HepG2 (cell line): ENCODE results near the gene METTL21C. TPM values are rescaled to one million over a fixed set of nuclear protein-coding genes. Genes with fewer than 3 reads are reported as not detected.

Experiments used
- ATAC-seq: fragments of 200-7000 bp; cut with Tn5 transposase; 3 replicates; pipeline ENCODE4 v1.9.1; 2020; ENCODE audit warnings: mild to moderate bottlenecking, moderate library complexity
- BruUV-seq: library from RNA; stranded (reverse); fragments of 400-500 nt; replicated peaks from 2 replicates; lab custom pipeline; 2021; lab: Mats Ljungman, UMichigan
- CTCF ChIA-PET: fragments of 300-600 bp; formaldehyde crosslinking; extraction: SDS; loops from one replicate; lab custom pipeline; 2021; ENCODE audit warnings: low total read pairs, inconsistent platforms, low intra/inter-chr PET ratio; lab: Yijun Ruan, JAX
- POLR2A ChIA-PET: fragments of 350-600 bp; sonication (Branson Sonifier 250); formaldehyde crosslinking; loops from one replicate; lab custom pipeline; 2020; ENCODE audit warnings: antibody characterized with exemption, inconsistent platforms; lab: Yijun Ruan, JAX
- DNase-seq: peaks from one replicate; pipeline ENCODE4 v3.0.0-alpha.2; 2015; ENCODE audit warnings: low spot score
- FAIRE-seq: peaks from 3 replicates; lab custom pipeline; 2011; peaks lifted over from hg19 to GRCh38; lab: Jason Lieb, UNC
- H2AFZ ChIP-seq: one replicate; pipeline ENCODE4 v1.6.1; 2011; ENCODE audit warnings: low read length, inconsistent platforms
- H3K27ac ChIP-seq: fragments of 300-600 bp; 3 replicates; pipeline ENCODE4 v1.8.0; 2011; ENCODE audit warnings: mixed run types, mild to moderate bottlenecking, mixed read lengths, low read length, inconsistent platforms; ENCODE audit not compliant: insufficient read depth; ENCODE audit errors: extremely low read length
- H3K27me3 ChIP-seq, 2 experiments: fragments of 200-600 bp in 1 of 2; 2 replicates in 1 of 2; 3 replicates in 1 of 2; pipeline versions ENCODE4 v1.6.0 to v1.8.0; 2011; ENCODE audit warnings: low read length in 2 of 2, mild to moderate bottlenecking in 2 of 2, moderate library complexity in 2 of 2, inconsistent platforms in 1 of 2; ENCODE audit not compliant: insufficient read depth in 2 of 2, control insufficient read depth in 1 of 2
- H3K36me3 ChIP-seq, 2 experiments: fragments of 200-600 bp in 1 of 2; replicated peaks in 1 of 2; 2 replicates in 1 of 2; 3 replicates in 1 of 2; pipeline versions ENCODE4 v1.5.1 to v1.8.0; 2011; ENCODE audit warnings: low read length in 2 of 2, inconsistent platforms in 1 of 2; ENCODE audit not compliant: insufficient read depth in 2 of 2, control insufficient read depth in 1 of 2
- H3K4me1 ChIP-seq: 2 replicates; pipeline ENCODE4 v1.5.1; 2012; ENCODE audit warnings: low read length, inconsistent platforms; ENCODE audit not compliant: insufficient read depth
- H3K4me2 ChIP-seq: 2 replicates; pipeline ENCODE4 v1.6.0; 2011; ENCODE audit warnings: low read depth, low read length, inconsistent platforms
- H3K4me3 ChIP-seq, 3 experiments: fragments of 200-600 bp in 1 of 3; sonication (generic), shearing (Covaris generic) in 1 of 3; replicated peaks in 1 of 3; 2 replicates each; pipeline ENCODE4 v1.5.1; 2011 to 2016; ENCODE audit warnings: low read length in 3 of 3, inconsistent platforms in 2 of 3, low read depth in 2 of 3, mild to moderate bottlenecking in 2 of 3, control low read depth in 1 of 3, mixed read lengths in 1 of 3; ENCODE audit not compliant: insufficient read depth in 1 of 3
- H3K79me2 ChIP-seq: one replicate; pipeline ENCODE4 v1.6.1; 2011; ENCODE audit warnings: low read length, inconsistent platforms; ENCODE audit not compliant: insufficient read depth
- H3K9ac ChIP-seq: 2 replicates; pipeline ENCODE4 v1.6.0; 2011; ENCODE audit warnings: mild to moderate bottlenecking, low read depth, low read length, inconsistent platforms; ENCODE audit not compliant: insufficient read depth
- H3K9me3 ChIP-seq: 2 replicates; pipeline ENCODE4 v1.5.1; 2012; ENCODE audit warnings: mild to moderate bottlenecking, low read length
- H4K20me1 ChIP-seq: 2 replicates; pipeline ENCODE4 v1.6.0; 2011; ENCODE audit warnings: inconsistent platforms, mild to moderate bottlenecking, low read length, moderate library complexity; ENCODE audit not compliant: insufficient read depth
- ATF7 ChIP-seq, 2 experiments: fragments of 450-650 bp in 1 of 2; sonication (generic) in 1 of 2; formaldehyde crosslinking in 1 of 2; IDR thresholded peaks; 2 replicates each; pipeline versions ENCODE4 v1.4.0 to v1.6.1; 2016 to 2020; ENCODE audit warnings: antibody characterized with exemption in 1 of 2, mild to moderate bottlenecking in 1 of 2, missing genetic modification reagents in 1 of 2
- KAT7 ChIP-seq: IDR thresholded peaks from 2 replicates; pipeline ENCODE4 v1.6.1; 2018; ENCODE audit warnings: borderline replicate concordance, missing compliant biosample characterization
- MTA1 ChIP-seq: sonication (generic); formaldehyde crosslinking; IDR thresholded peaks from 2 replicates; pipeline ENCODE4 v1.4.0; 2020; ENCODE audit warnings: missing genetic modification reagents, mild to moderate bottlenecking, borderline replicate concordance
- NAIF1 ChIP-seq: sonication (generic); formaldehyde crosslinking; IDR thresholded peaks from 2 replicates; pipeline ENCODE4 v1.5.0; 2020; ENCODE audit warnings: mild to moderate bottlenecking, missing genetic modification reagents, borderline replicate concordance
- NFYC ChIP-seq: IDR thresholded peaks from 2 replicates; pipeline ENCODE4 v1.6.1; 2016; ENCODE audit warnings: missing genetic modification reagents, missing compliant biosample characterization
- PBX2 ChIP-seq: IDR thresholded peaks from 2 replicates; pipeline ENCODE4 v1.6.1; 2016; ENCODE audit warnings: control low read depth
- PREB ChIP-seq: sonication (generic); formaldehyde crosslinking; IDR thresholded peaks from 2 replicates; pipeline ENCODE4 v1.4.0; 2020; ENCODE audit warnings: missing genetic modification reagents
- SAFB2 ChIP-seq: sonication (generic); formaldehyde crosslinking; IDR thresholded peaks from 2 replicates; pipeline ENCODE4 v1.5.1; 2020; ENCODE audit warnings: missing genetic modification reagents, low read depth, mild to moderate bottlenecking, borderline replicate concordance
- SRSF9 ChIP-seq: fragments of 200-400 bp; formaldehyde crosslinking; IDR thresholded peaks from 2 replicates; pipeline ENCODE4 v1.6.1; 2018; ENCODE audit warnings: borderline replicate concordance, mild to moderate bottlenecking, low read depth, low read length; ENCODE audit not compliant: insufficient read depth, poor library complexity, severe bottlenecking
- ZMAT3 ChIP-seq: sonication (generic); formaldehyde crosslinking; conservative IDR thresholded peaks from 2 replicates; pipeline ENCODE4 v1.7.0; 2021; ENCODE audit warnings: missing genetic modification reagents
- ZNF547 ChIP-seq: sonication (generic); formaldehyde crosslinking; IDR thresholded peaks from 2 replicates; pipeline ENCODE4 v1.5.1; 2020; ENCODE audit warnings: mild to moderate bottlenecking, missing genetic modification reagents
- WGBS: methylation state at CpG from one replicate; pipeline ENCODE4 v1.1.6; 2017; ENCODE audit warnings: low lambda C conversion rate; 5-methylcytosine and 5-hydroxymethylcytosine counted together
- in situ Hi-C: cut with HindIII; loops from 2 replicates; pipeline ENCODE4 v1.10.0; 2017; ENCODE audit warnings: low pct_unique_long_range_greater_than_20kb; ENCODE audit not compliant: extremely low pct_ligation_motif_present
- intact Hi-C: fragments of 100-400 bp; cut with micrococcal nuclease; formaldehyde crosslinking; loops from one replicate; pipeline ENCODE4 v1.10.0; 2022; ENCODE audit not compliant: unreplicated experiment
- polyA plus RNA-seq, 8 experiments: library from polyadenylated mRNA; depleted of rRNA in 3 of 8; stranded (reverse) in 7 of 8; unstranded in 1 of 8; fragments of >200 nt; fragmentation: Illumina TruSeq in 4 of 8; extraction: Trizol in 4 of 8; gene quantifications; 2 replicates each; pipeline versions ENCODE4 v1.2.1 to v1.2.3, GENCODE V29; 2011 to 2016; ENCODE audit warnings: low read depth in 4 of 8, missing spikeins in 1 of 8, mixed read lengths in 1 of 8; ENCODE audit not compliant: insufficient read depth in 1 of 8
- total RNA-seq, 5 experiments: library from RNA; depleted of rRNA; stranded (reverse); fragments of >200 nt; fragmentation: Illumina TruSeq; extraction: Trizol; gene quantifications; 2 replicates each; pipeline ENCODE4 v1.2.3, GENCODE V29; 2016; ENCODE audit warnings: low read depth in 1 of 5
- TF ChIP-seq, protein P1 (sequence below), 2 experiments: sonication (generic) in 1 of 2; formaldehyde crosslinking in 1 of 2; IDR thresholded peaks; 2 replicates each; pipeline versions ENCODE4 v1.4.0 to v1.6.1; 2016 to 2020; ENCODE audit warnings: borderline replicate concordance in 1 of 2, low read depth in 1 of 2, mild to moderate bottlenecking in 1 of 2, missing genetic modification reagents in 1 of 2
- TF ChIP-seq, protein P2 (sequence below): sonication (generic); formaldehyde crosslinking; IDR thresholded peaks from 2 replicates; pipeline ENCODE4 v1.8.1; 2023; ENCODE audit warnings: missing genetic modification reagents, mild to moderate bottlenecking, borderline replicate concordance

The METTL21C gene
- total and polyA plus RNA-seq, 2 of the 13 experiments (the other 11 are each of a cell fraction or from before 2014, with no cell fraction given) = not detected

- Histone ChIP-seq H2AFZ (no peak overlapping the region), H3K9me3 (no peaks in the 10 kb centered on the region), H3K9ac (no peak overlapping the region), H3K4me3 (no peak overlapping the region), H3K27me3 (no peaks in the 10 kb centered on the region), H3K79me2 (no peaks in the 10 kb centered on the region), H4K20me1 (no peaks in the 10 kb centered on the region), H3K4me2 (no peak overlapping the region), H3K27ac (no peak overlapping the region), H3K4me1 (no peaks in the 10 kb centered on the region), H3K36me3 (peaks cover 3 to 27% of the 10 kb centered on the region in 2 experiments)
- no peak for DNase-seq
- intact Hi-C loops (no loop called here), in situ Hi-C loops (no loop called here)
- no TSS peak for BruUV-seq
- POLR2A ChIA-PET = no interaction called here
- whole genome bisulfite sequencing = 98% methylated on average over 5 of the region's 5 CpGs
- ATAC-seq = no peak
- TF ChIP-seq ZNF547 (CRISPR knock-in tag) (no peak), ZMAT3 (CRISPR knock-in tag) (no peak), KAT7 (CRISPR knock-in tag) (no peak), SRSF9 (no peak), MTA1 (CRISPR knock-in tag) (no peak), ATF7 (IDR thresholded peaks at IDR 0.05) (no peak), ATF7 (CRISPR knock-in tag; IDR thresholded peaks at IDR 0.05) (no peak), PBX2 (no peak), SAFB2 (CRISPR knock-in tag) (no peak), PREB (CRISPR knock-in tag) (no peak), NAIF1 (no peak), NFYC (CRISPR knock-in tag) (no peak)
- TF ChIP-seq, protein P1, sequence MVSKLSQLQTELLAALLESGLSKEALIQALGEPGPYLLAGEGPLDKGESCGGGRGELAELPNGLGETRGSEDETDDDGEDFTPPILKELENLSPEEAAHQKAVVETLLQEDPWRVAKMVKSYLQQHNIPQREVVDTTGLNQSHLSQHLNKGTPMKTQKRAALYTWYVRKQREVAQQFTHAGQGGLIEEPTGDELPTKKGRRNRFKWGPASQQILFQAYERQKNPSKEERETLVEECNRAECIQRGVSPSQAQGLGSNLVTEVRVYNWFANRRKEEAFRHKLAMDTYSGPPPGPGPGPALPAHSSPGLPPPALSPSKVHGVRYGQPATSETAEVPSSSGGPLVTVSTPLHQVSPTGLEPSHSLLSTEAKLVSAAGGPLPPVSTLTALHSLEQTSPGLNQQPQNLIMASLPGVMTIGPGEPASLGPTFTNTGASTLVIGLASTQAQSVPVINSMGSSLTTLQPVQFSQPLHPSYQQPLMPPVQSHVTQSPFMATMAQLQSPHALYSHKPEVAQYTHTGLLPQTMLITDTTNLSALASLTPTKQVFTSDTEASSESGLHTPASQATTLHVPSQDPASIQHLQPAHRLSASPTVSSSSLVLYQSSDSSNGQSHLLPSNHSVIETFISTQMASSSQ (IDR thresholded peaks at IDR 0.05; ENCODE audit: low read depth) = no peak
- TF ChIP-seq, protein P1 (CRISPR knock-in tag; IDR thresholded peaks at IDR 0.05; ENCODE audit: borderline replicate concordance) = no peak
- TF ChIP-seq, protein P2, sequence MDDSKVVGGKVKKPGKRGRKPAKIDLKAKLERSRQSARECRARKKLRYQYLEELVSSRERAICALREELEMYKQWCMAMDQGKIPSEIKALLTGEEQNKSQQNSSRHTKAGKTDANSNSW (CRISPR knock-in tag) = no peak
- CTCF ChIA-PET = no interaction called here
- no peak for FAIRE-seq
Measured at GRCh38 chr13:102651892-102652291, 43.0 kb downstream of the METTL21C start.
